Neural cell (in vitro differentiated cells): ENCODE data around the gene SCARB1. TPM values are rescaled to one million over a fixed set of nuclear protein-coding genes. Genes with fewer than 3 reads are reported as not detected.

Experiments
- H2AFZ ChIP-seq: fragments of 200-600, 300-800 bp; sonication (generic), shearing (Covaris generic); 2 replicates; pipeline ENCODE4 v1.6.0; 2014; ENCODE audit warnings: low read depth, mild to moderate bottlenecking, antibody characterized with exemption, low read length, moderate library complexity
- H3F3A ChIP-seq: fragments of 200-600 bp; shearing (Covaris generic); 2 replicates; pipeline ENCODE4 v1.6.1; 2016; ENCODE audit warnings: mild to moderate bottlenecking, moderate library complexity, mixed read lengths, antibody characterized with exemption, low read length; ENCODE audit not compliant: insufficient read depth, poor library complexity, severe bottlenecking
- H3K27ac ChIP-seq: fragments of 200-600, 300-800 bp; sonication (generic), shearing (Covaris generic); 2 replicates; pipeline ENCODE4 v1.5.1; 2014; ENCODE audit warnings: mild to moderate bottlenecking, low read length, moderate library complexity
- H3K27me3 ChIP-seq: fragments of 300-800, 200-600 bp; sonication (generic), shearing (Covaris generic); 2 replicates; pipeline ENCODE4 v1.6.0; 2014; ENCODE audit warnings: mild to moderate bottlenecking, low read depth, low read length, moderate library complexity; ENCODE audit not compliant: insufficient read depth
- H3K36me3 ChIP-seq: fragments of 300-800, 200-600 bp; sonication (generic), shearing (Covaris generic); 2 replicates; pipeline ENCODE4 v1.5.1; 2014; ENCODE audit warnings: mild to moderate bottlenecking, antibody characterized with exemption, low read length, moderate library complexity; ENCODE audit not compliant: insufficient read depth
- H3K4me2 ChIP-seq: fragments of 300-800, 200-600 bp; sonication (generic), shearing (Covaris generic); 2 replicates; pipeline ENCODE4 v1.6.0; 2014; ENCODE audit warnings: mild to moderate bottlenecking, low read length
- H3K4me3 ChIP-seq: fragments of 300-800, 200-600 bp; sonication (generic), shearing (Covaris generic); 2 replicates; pipeline ENCODE4 v1.5.1; 2014; ENCODE audit warnings: mild to moderate bottlenecking, low read length, moderate library complexity
- H3K79me2 ChIP-seq: fragments of 200-600 bp; shearing (Covaris generic); replicated peaks from 2 replicates; pipeline ENCODE4 v1.6.0; 2014; ENCODE audit warnings: mild to moderate bottlenecking, low read length, moderate library complexity; ENCODE audit not compliant: insufficient read depth
- H3K9ac ChIP-seq: fragments of 300-800, 200-600 bp; sonication (generic), shearing (Covaris generic); 2 replicates; pipeline ENCODE4 v1.6.1; 2016; ENCODE audit warnings: mild to moderate bottlenecking, low read length, mixed read lengths
- H3K9me2 ChIP-seq: fragments of 200-600 bp; shearing (Covaris generic); 2 replicates; pipeline ENCODE4 v1.6.1; 2016; ENCODE audit warnings: mild to moderate bottlenecking, low read length, mixed read lengths; ENCODE audit not compliant: insufficient read depth
- H3K9me3 ChIP-seq: fragments of 200-600, 300-800 bp; sonication (generic), shearing (Covaris generic); 2 replicates; pipeline ENCODE4 v1.6.1; 2016; ENCODE audit warnings: mild to moderate bottlenecking, mixed run types, low read length, moderate library complexity, mixed read lengths
- H4K20me1 ChIP-seq: fragments of 200-600 bp; shearing (Covaris generic); 2 replicates; pipeline ENCODE4 v1.6.1; 2016; ENCODE audit warnings: mild to moderate bottlenecking, mixed run types; ENCODE audit not compliant: insufficient read depth
- EP300 ChIP-seq: fragments of 450-650 bp; conservative IDR thresholded peaks from 2 replicates; pipeline ENCODE4 v1.6.1; 2014; ENCODE audit warnings: antibody characterized with exemption, mild to moderate bottlenecking, moderate library complexity; ENCODE audit not compliant: poor library complexity, severe bottlenecking
- MXI1 ChIP-seq: fragments of 450-650 bp; conservative IDR thresholded peaks from 2 replicates; pipeline ENCODE4 v1.6.1; 2014; ENCODE audit warnings: antibody characterized with exemption, mild to moderate bottlenecking; ENCODE audit not compliant: poor library complexity, severe bottlenecking
- POLR2AphosphoS5 ChIP-seq: IDR thresholded peaks from 2 replicates; pipeline ENCODE4 v1.6.1; 2012
- RAD21 ChIP-seq: fragments of 450-650 bp; conservative IDR thresholded peaks from 2 replicates; pipeline ENCODE4 v1.6.1; 2014; ENCODE audit warnings: antibody characterized with exemption, mild to moderate bottlenecking, moderate library complexity
- TAF1 ChIP-seq: IDR thresholded peaks from 2 replicates; pipeline ENCODE4 v1.6.1; 2012; ENCODE audit warnings: low read depth
- polyA plus RNA-seq: library from polyadenylated mRNA; depleted of rRNA; stranded (reverse); fragments of >200 nt; gene quantifications from 2 replicates; pipeline ENCODE4 v1.2.3, GENCODE V29; 2014
- TF ChIP-seq, protein P1 (sequence below): fragments of 450-650 bp; IDR thresholded peaks from 2 replicates; pipeline ENCODE4 v1.5.1; 2014; ENCODE audit warnings: antibody characterized with exemption, mild to moderate bottlenecking, moderate library complexity; ENCODE audit not compliant: poor library complexity, severe bottlenecking
- TF ChIP-seq, protein P2 (sequence below): IDR thresholded peaks from 2 replicates; pipeline ENCODE4 v1.6.1; 2012; ENCODE audit warnings: borderline replicate concordance

The SCARB1 gene
- polyA plus RNA-seq, 1 donor from 2014 or later, result 5.8 TPM

- no peaks in the 10 kb centered on the region for H3K36me3 ChIP-seq
- TF ChIP-seq, protein P1, sequence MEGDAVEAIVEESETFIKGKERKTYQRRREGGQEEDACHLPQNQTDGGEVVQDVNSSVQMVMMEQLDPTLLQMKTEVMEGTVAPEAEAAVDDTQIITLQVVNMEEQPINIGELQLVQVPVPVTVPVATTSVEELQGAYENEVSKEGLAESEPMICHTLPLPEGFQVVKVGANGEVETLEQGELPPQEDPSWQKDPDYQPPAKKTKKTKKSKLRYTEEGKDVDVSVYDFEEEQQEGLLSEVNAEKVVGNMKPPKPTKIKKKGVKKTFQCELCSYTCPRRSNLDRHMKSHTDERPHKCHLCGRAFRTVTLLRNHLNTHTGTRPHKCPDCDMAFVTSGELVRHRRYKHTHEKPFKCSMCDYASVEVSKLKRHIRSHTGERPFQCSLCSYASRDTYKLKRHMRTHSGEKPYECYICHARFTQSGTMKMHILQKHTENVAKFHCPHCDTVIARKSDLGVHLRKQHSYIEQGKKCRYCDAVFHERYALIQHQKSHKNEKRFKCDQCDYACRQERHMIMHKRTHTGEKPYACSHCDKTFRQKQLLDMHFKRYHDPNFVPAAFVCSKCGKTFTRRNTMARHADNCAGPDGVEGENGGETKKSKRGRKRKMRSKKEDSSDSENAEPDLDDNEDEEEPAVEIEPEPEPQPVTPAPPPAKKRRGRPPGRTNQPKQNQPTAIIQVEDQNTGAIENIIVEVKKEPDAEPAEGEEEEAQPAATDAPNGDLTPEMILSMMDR, result no peak
- TF ChIP-seq, protein P2, sequence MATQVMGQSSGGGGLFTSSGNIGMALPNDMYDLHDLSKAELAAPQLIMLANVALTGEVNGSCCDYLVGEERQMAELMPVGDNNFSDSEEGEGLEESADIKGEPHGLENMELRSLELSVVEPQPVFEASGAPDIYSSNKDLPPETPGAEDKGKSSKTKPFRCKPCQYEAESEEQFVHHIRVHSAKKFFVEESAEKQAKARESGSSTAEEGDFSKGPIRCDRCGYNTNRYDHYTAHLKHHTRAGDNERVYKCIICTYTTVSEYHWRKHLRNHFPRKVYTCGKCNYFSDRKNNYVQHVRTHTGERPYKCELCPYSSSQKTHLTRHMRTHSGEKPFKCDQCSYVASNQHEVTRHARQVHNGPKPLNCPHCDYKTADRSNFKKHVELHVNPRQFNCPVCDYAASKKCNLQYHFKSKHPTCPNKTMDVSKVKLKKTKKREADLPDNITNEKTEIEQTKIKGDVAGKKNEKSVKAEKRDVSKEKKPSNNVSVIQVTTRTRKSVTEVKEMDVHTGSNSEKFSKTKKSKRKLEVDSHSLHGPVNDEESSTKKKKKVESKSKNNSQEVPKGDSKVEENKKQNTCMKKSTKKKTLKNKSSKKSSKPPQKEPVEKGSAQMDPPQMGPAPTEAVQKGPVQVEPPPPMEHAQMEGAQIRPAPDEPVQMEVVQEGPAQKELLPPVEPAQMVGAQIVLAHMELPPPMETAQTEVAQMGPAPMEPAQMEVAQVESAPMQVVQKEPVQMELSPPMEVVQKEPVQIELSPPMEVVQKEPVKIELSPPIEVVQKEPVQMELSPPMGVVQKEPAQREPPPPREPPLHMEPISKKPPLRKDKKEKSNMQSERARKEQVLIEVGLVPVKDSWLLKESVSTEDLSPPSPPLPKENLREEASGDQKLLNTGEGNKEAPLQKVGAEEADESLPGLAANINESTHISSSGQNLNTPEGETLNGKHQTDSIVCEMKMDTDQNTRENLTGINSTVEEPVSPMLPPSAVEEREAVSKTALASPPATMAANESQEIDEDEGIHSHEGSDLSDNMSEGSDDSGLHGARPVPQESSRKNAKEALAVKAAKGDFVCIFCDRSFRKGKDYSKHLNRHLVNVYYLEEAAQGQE, result no peak
- no peak overlapping the region for H3K9ac ChIP-seq
Observed at GRCh38 chr12:124782132-124782531, 81.5 kb downstream of the SCARB1 start.

GRCh38 chr12:124780752-124781685 lies 82.6 kb downstream of the SCARB1 start:
- Histone ChIP-seq H3K4me2 (no peak overlapping the region), H3K79me2 (no peaks in the 10 kb centered on the region), H3F3A (no peaks in the 10 kb centered on the region), H3K4me3 (no peak overlapping the region), H3K9me3 (no peaks in the 10 kb centered on the region), H3K36me3 (no peaks in the 10 kb centered on the region), H2AFZ (no peak overlapping the region), H3K9me2 (no peaks in the 10 kb centered on the region), H3K9ac (no peak overlapping the region), H3K27ac (no peak overlapping the region), H4K20me1 (no peaks in the 10 kb centered on the region), H3K27me3 (no peaks in the 10 kb centered on the region)
- TF ChIP-seq POLR2AphosphoS5, result no peak
- TF ChIP-seq, protein P1, result no peak
- no peak for TF ChIP-seq MXI1
- TF ChIP-seq RAD21, result no peak
- TF ChIP-seq EP300, result no peak
- no peak for TF ChIP-seq TAF1

More at GRCh38 chr12:124782132-124782531, 81.5 kb downstream of the SCARB1 start:
- Histone ChIP-seq H3K9me2 (no peaks in the 10 kb centered on the region), H3K27ac (no peak overlapping the region), H3K4me3 (no peak overlapping the region), H3K27me3 (no peaks in the 10 kb centered on the region), H4K20me1 (no peaks in the 10 kb centered on the region), H3K9me3 (no peaks in the 10 kb centered on the region), H2AFZ (no peak overlapping the region), H3K4me2 (no peak overlapping the region), H3K79me2 (no peaks in the 10 kb centered on the region), H3F3A (no peaks in the 10 kb centered on the region)
